HEK293 (cell line): ENCODE data around the gene IKZF1.

Experiments used
- CTCF ChIA-PET: fragments of 350-600 bp; formaldehyde crosslinking; extraction: SDS; loops from one replicate; lab custom pipeline; 2021; ENCODE audit warnings: antibody characterized with exemption; lab: Yijun Ruan, JAX
- POLR2A ChIA-PET: fragments of 300-600 bp; formaldehyde crosslinking; extraction: SDS; loops from one replicate; lab custom pipeline; 2020; ENCODE audit warnings: antibody characterized with exemption, inconsistent platforms; lab: Yijun Ruan, JAX
- H3K27ac ChIP-seq: fragments of 200-500 bp; sonication (Bioruptor generic); 2 replicates; pipeline ENCODE4 v1.5.1; 2014; ENCODE audit warnings: low read depth, low read length, control low read depth, inconsistent platforms; ENCODE audit errors: extremely low read depth
- H3K36me3 ChIP-seq, 2 experiments: fragments of 200-500 bp in 1 of 2; sonication (Bioruptor generic) in 1 of 2; 1 replicate in 1 of 2; 2 replicates in 1 of 2; pipeline ENCODE4 v1.5.1; 2014 to 2017; ENCODE audit warnings: inconsistent platforms in 2 of 2, low read length in 2 of 2; ENCODE audit not compliant: control insufficient read depth in 2 of 2, insufficient read depth in 1 of 2
- H3K4me1 ChIP-seq: fragments of 200-500 bp; sonication (Bioruptor generic); 2 replicates; pipeline ENCODE4 v1.5.1; 2014; ENCODE audit warnings: mild to moderate bottlenecking, low read length, inconsistent platforms; ENCODE audit not compliant: control insufficient read depth, insufficient read depth
- H3K4me3 ChIP-seq: 2 replicates; pipeline ENCODE4 v1.5.1; 2011; ENCODE audit warnings: low read depth, mild to moderate bottlenecking, control low read depth, low read length, moderate library complexity
- H3K9me3 ChIP-seq: fragments of 200-500 bp; sonication (Bioruptor generic); 2 replicates; pipeline ENCODE4 v1.5.1; 2014; ENCODE audit warnings: low read depth, low read length, inconsistent platforms; ENCODE audit not compliant: control insufficient read depth, insufficient read depth
- KLF9 ChIP-seq: fragments of 450-650 bp; formaldehyde crosslinking; IDR thresholded peaks from 2 replicates; pipeline ENCODE4 v1.5.1; 2016; ENCODE audit warnings: missing biosample characterization, missing genetic modification characterization, low read depth
- PRDM10 ChIP-seq: fragments of 450-650 bp; formaldehyde crosslinking; IDR thresholded peaks from 2 replicates; pipeline ENCODE4 v1.5.1; 2016; ENCODE audit warnings: missing biosample characterization, missing genetic modification characterization
- YY1 ChIP-seq: fragments of 450-650 bp; formaldehyde crosslinking; IDR thresholded peaks from 2 replicates; pipeline ENCODE4 v1.5.1; 2018; ENCODE audit warnings: missing biosample characterization, missing genetic modification characterization
- ZNF10 ChIP-seq: fragments of 450-650 bp; formaldehyde crosslinking; IDR thresholded peaks from 2 replicates; pipeline ENCODE4 v1.5.1; 2017; ENCODE audit warnings: missing biosample characterization, missing genetic modification characterization
- ZNF132 ChIP-seq: fragments of 450-650 bp; formaldehyde crosslinking; IDR thresholded peaks from 2 replicates; pipeline ENCODE4 v1.5.1; 2017; ENCODE audit warnings: missing biosample characterization, missing genetic modification characterization, borderline replicate concordance
- ZNF157 ChIP-seq: fragments of 450-650 bp; formaldehyde crosslinking; IDR thresholded peaks from 2 replicates; pipeline ENCODE4 v1.5.1; 2016; ENCODE audit warnings: missing biosample characterization, missing genetic modification characterization
- ZNF18 ChIP-seq: fragments of 450-650 bp; formaldehyde crosslinking; IDR thresholded peaks from 2 replicates; pipeline ENCODE4 v1.5.1; 2016; ENCODE audit warnings: missing biosample characterization, missing genetic modification characterization
- ZNF23 ChIP-seq: fragments of 450-650 bp; formaldehyde crosslinking; IDR thresholded peaks from 2 replicates; pipeline ENCODE4 v1.5.1; 2016; ENCODE audit warnings: missing biosample characterization, missing genetic modification characterization, borderline replicate concordance
- ZNF274 ChIP-seq, 2 experiments: fragments of 200-500 bp in 1 of 2; fragments of 450-650 bp in 1 of 2; sonication (Bioruptor generic) in 1 of 2; formaldehyde crosslinking in 1 of 2; IDR thresholded peaks; 2 replicates each; pipeline versions ENCODE4 v1.5.1 to v1.6.1; 2014 to 2016; ENCODE audit warnings: borderline replicate concordance in 1 of 2, inconsistent platforms in 1 of 2, low read length in 1 of 2, missing biosample characterization in 1 of 2, missing genetic modification characterization in 1 of 2
- ZNF302 ChIP-seq: fragments of 450-650 bp; formaldehyde crosslinking; IDR thresholded peaks from 2 replicates; pipeline ENCODE4 v1.5.1; 2016; ENCODE audit warnings: missing biosample characterization, missing genetic modification characterization, low read depth
- ZNF354C ChIP-seq: fragments of 450-650 bp; formaldehyde crosslinking; IDR thresholded peaks from 2 replicates; pipeline ENCODE4 v1.5.1; 2016; ENCODE audit warnings: missing biosample characterization, missing genetic modification characterization, low read depth, borderline replicate concordance
- ZNF362 ChIP-seq: fragments of 450-650 bp; formaldehyde crosslinking; IDR thresholded peaks from 2 replicates; pipeline ENCODE4 v1.5.1; 2016; ENCODE audit warnings: missing biosample characterization, missing genetic modification characterization
- ZNF404 ChIP-seq: fragments of 450-650 bp; formaldehyde crosslinking; IDR thresholded peaks from 2 replicates; pipeline ENCODE4 v1.5.1; 2017; ENCODE audit warnings: missing biosample characterization, missing genetic modification characterization
- ZNF560 ChIP-seq: fragments of 450-650 bp; formaldehyde crosslinking; IDR thresholded peaks from 2 replicates; pipeline ENCODE4 v1.5.1; 2017; ENCODE audit warnings: missing biosample characterization, missing genetic modification characterization, borderline replicate concordance
- ZNF792 ChIP-seq: fragments of 450-650 bp; formaldehyde crosslinking; IDR thresholded peaks from 2 replicates; pipeline ENCODE4 v1.5.1; 2016; ENCODE audit warnings: missing biosample characterization, missing genetic modification characterization
- ZNF837 ChIP-seq: fragments of 450-650 bp; formaldehyde crosslinking; IDR thresholded peaks from 2 replicates; pipeline ENCODE4 v1.5.1; 2016; ENCODE audit warnings: missing biosample characterization, missing genetic modification characterization

The IKZF1 gene

GRCh38 chr7:50310956-50311355 is 6.4 kb downstream of the IKZF1 start (continued):
- TF ChIP-seq ZNF18 (no peak), ZNF23 (tag by site-specific recombination) (no peak)

GRCh38 chr7:50312250-50313162 is 8.0 kb downstream of the IKZF1 start:
- TF ChIP-seq KLF9 (tag by site-specific recombination) (no peak), ZNF274 (IDR thresholded peaks at IDR 0.05; ENCODE audit: low read length) (no peak), ZNF274 (tag by site-specific recombination; IDR thresholded peaks at IDR 0.05; ENCODE audit: borderline replicate concordance) (no peak), ZNF362 (no peak), ZNF560 (tag by site-specific recombination) (no peak)
- H3K27ac ChIP-seq, result no peak overlapping the region

GRCh38 chr7:50314836-50315592 is 10.5 kb downstream of the IKZF1 start:
- H3K4me1 ChIP-seq, result no peaks in the 10 kb centered on the region
- TF ChIP-seq ZNF157 (tag by site-specific recombination) (no peak), YY1 (no peak), ZNF837 (tag by site-specific recombination) (no peak), ZNF132 (tag by site-specific recombination) (no peak)
- POLR2A ChIA-PET, result no interaction called here

More at GRCh38 chr7:50312250-50313162, 8.0 kb downstream of the IKZF1 start:
- ChIA-PET POLR2A (no interaction called here), CTCF (interaction anchor here (0.7 to 0.8 kb wide), 2 partner anchors 11 to 109 kb away, joined by 3 read pairs; no protein-coding TSS in a partner anchor)
- Histone ChIP-seq H3K4me1 (no peaks in the 10 kb centered on the region), H3K9me3 (no peaks in the 10 kb centered on the region), H3K4me3 (no peak overlapping the region), H3K36me3 (no peaks in the 10 kb centered on the region)

GRCh38 chr7:50315739-50316671 is 11.5 kb downstream of the IKZF1 start:
- no peaks in the 10 kb centered on the region for H3K4me1 ChIP-seq
- TF ChIP-seq ZNF302 (tag by site-specific recombination) (no peak), ZNF354C (tag by site-specific recombination) (no peak), ZNF792 (no peak), ZNF10 (tag by site-specific recombination) (no peak), PRDM10 (tag by site-specific recombination) (no peak), ZNF404 (tag by site-specific recombination) (no peak)
- H3K27ac ChIP-seq, result no peak overlapping the region
- POLR2A ChIA-PET, result no interaction called here
- H3K9me3 ChIP-seq, result no peaks in the 10 kb centered on the region
- H3K36me3 ChIP-seq, result no peaks in the 10 kb centered on the region
- CTCF ChIA-PET, result interaction anchor here (0.5 to 0.6 kb wide), 2 partner anchors 44 to 752 kb away, joined by 3 read pairs; no protein-coding TSS in a partner anchor
- H3K4me3 ChIP-seq, result no peak overlapping the region

More at GRCh38 chr7:50314836-50315592, 10.5 kb downstream of the IKZF1 start:
- H3K27ac ChIP-seq, result no peak overlapping the region
- CTCF ChIA-PET, result interaction anchor here (0.6 to 1.1 kb wide), 2 partner anchors 17 to 45 kb away, joined by 3 to 4 read pairs; no protein-coding TSS in a partner anchor
- no peaks in the 10 kb centered on the region for H3K9me3 ChIP-seq
- H3K36me3 ChIP-seq, result no peaks in the 10 kb centered on the region
- H3K4me3 ChIP-seq, result no peak overlapping the region
